ENCODE measurements around the gene LIMK2. TPM values are rescaled to one million over a fixed set of nuclear protein-coding genes. Genes with fewer than 3 reads are reported as not detected.
A peak's percentile ranks its signal among the peaks of the same experiment; 100 is the strongest.

Gene LIMK2
- total RNA-seq, 2 donors from 2014 or later = 390 to 657 TPM

- DNase-seq (ENCODE audit: low spot score) (no peak), ATAC-seq (peak in 1 of 2 donors; percentile 2)
- peak overlapping the region in 1 of 2 donors; percentile 26 for H3K27ac Mint-ChIP-seq
- peaks cover 21% of the 10 kb centered on the region for H3K36me3 Mint-ChIP-seq
- H3K4me3 Mint-ChIP-seq = no peak overlapping the region
- H3K27me3 Mint-ChIP-seq = no peaks in the 10 kb centered on the region
- H3K4me1 Mint-ChIP-seq (ENCODE audit: low read depth in 2 of 2) = peaks cover 17 to 35% of the 10 kb centered on the region in 2 donors
- no peaks in the 10 kb centered on the region for H3K9me3 Mint-ChIP-seq
Measured at GRCh38 chr22:31259798-31260473, 47.8 kb downstream of the LIMK2 start.

DNA sequence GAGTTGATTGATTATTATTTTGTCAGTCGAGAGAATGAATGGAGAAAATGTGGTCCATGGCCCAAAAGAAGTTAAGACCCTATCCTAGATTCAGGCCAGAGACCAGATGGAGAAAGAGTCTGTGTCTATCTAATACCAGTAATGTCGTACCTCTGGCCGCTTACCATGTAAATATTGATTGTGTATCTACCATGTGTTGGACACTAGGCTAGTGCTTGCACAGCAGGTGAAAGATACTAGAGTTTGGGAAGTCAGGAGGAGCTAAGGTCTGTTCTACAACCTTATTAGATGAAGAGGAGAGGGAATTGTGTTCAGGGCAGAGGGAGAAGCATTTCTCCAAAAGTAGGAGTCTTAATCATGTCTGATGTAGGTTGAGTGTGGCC is 48.4 kb downstream of the LIMK2 start:
- no peak overlapping the region for H3K4me3 Mint-ChIP-seq
- no peak for ATAC-seq
- peaks cover 21% of the 10 kb centered on the region for H3K36me3 Mint-ChIP-seq
- H3K4me1 Mint-ChIP-seq (ENCODE audit: low read depth in 2 of 2) = peaks cover 13 to 30% of the 10 kb centered on the region in 2 donors
- H3K9me3 Mint-ChIP-seq = no peaks in the 10 kb centered on the region
- no peak for DNase-seq (ENCODE audit: low spot score)
- H3K27me3 Mint-ChIP-seq = no peaks in the 10 kb centered on the region
- peak overlapping the region in 1 of 2 donors; percentile 26 for H3K27ac Mint-ChIP-seq

DNA sequence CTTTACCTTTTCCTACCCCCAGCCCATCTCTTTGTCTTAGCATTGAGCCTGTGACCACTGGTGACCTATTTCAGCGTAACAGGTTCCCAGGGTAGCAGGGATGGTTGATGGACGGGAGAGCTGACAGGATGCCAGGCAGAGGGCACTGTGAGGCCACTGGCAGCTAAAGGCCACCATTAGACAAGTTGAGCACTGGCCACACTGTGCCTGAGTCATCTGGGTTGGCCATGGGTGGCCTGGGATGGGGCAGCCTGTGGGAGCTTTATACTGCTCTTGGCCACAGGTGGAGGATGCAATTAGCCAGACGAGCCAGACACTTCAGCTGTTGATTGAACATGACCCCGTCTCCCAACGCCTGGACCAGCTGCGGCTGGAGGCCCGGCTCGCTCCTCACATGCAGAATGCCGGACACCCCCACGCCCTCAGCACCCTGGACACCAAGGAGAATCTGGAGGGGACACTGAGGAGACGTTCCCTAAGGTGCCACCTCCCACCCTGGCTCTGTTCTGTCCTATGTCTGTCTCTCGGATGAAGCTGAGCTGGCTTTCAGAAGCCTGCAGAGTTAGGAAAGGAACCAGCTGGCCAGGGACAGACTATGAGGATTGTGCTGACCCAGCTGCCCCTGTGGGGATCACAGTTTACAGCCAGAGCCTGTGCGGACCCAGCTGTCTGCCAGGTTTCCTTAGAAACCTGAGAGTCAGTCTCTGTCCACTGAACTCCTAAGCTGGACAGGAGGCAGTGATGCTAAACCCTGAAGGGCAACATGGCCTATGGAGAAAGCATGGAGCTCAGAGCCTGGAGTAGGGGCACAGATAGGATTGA is 50.4 kb downstream of the LIMK2 start:
- H3K9me3 Mint-ChIP-seq = no peaks in the 10 kb centered on the region
- H3K4me1 Mint-ChIP-seq (ENCODE audit: low read depth in 2 of 2) = peaks cover 6 to 31% of the 10 kb centered on the region in 2 donors
- ATAC-seq = peak in 1 of 2 donors; percentile 6
- no peak for DNase-seq (ENCODE audit: low spot score)
- no peak overlapping the region for H3K4me3 Mint-ChIP-seq
- H3K27me3 Mint-ChIP-seq = no peaks in the 10 kb centered on the region
- H3K27ac Mint-ChIP-seq = peak overlapping the region in 1 of 2 donors; percentile 26
- H3K36me3 Mint-ChIP-seq = peaks cover 20% of the 10 kb centered on the region

- no peak for DNase-seq (ENCODE audit: low spot score)
- no peak for ATAC-seq
- no peaks in the 10 kb centered on the region for H3K27me3 Mint-ChIP-seq
- H3K4me3 Mint-ChIP-seq = no peak overlapping the region
- H3K27ac Mint-ChIP-seq = no peak overlapping the region
- H3K4me1 Mint-ChIP-seq (ENCODE audit: low read depth in 2 of 2) = peaks cover 6 to 40% of the 10 kb centered on the region in 2 donors
- H3K9me3 Mint-ChIP-seq = no peaks in the 10 kb centered on the region
- H3K36me3 Mint-ChIP-seq = peaks cover 23% of the 10 kb centered on the region
Measured at GRCh38 chr22:31263896-31264640, 52.0 kb downstream of the LIMK2 start.

GRCh38 chr22:31268281-31268680 is 56.2 kb downstream of the LIMK2 start:
- Mint-ChIP-seq H3K4me3 (no peak overlapping the region), H3K36me3 (peaks cover 13% of the 10 kb centered on the region), H3K27me3 (no peaks in the 10 kb centered on the region), H3K9me3 (no peaks in the 10 kb centered on the region), H3K4me1 (ENCODE audit: low read depth in 2 of 2) (peaks cover 9 to 53% of the 10 kb centered on the region in 2 donors), H3K27ac (peak overlapping the region in 1 of 2 donors; percentile 85)
- DNase-seq (ENCODE audit: low spot score) = no peak
- ATAC-seq = no peak

GRCh38 chr22:31269892-31270579 is 57.9 kb downstream of the LIMK2 start:
- Mint-ChIP-seq H3K4me3 (no peak overlapping the region), H3K9me3 (no peaks in the 10 kb centered on the region), H3K36me3 (peaks cover 22% of the 10 kb centered on the region), H3K4me1 (ENCODE audit: low read depth in 2 of 2) (peaks cover 9 to 54% of the 10 kb centered on the region in 2 donors), H3K27ac (peak overlapping the region; percentile 3 to 85), H3K27me3 (no peaks in the 10 kb centered on the region)
- DNase-seq (ENCODE audit: low spot score) = no peak
- no peak for ATAC-seq

- DNase-seq (ENCODE audit: low spot score) (no peak), ATAC-seq (no peak)
- Mint-ChIP-seq H3K27me3 (no peaks in the 10 kb centered on the region), H3K27ac (peak overlapping the region; percentile 3 to 85), H3K4me3 (no peak overlapping the region), H3K36me3 (peaks cover 23% of the 10 kb centered on the region), H3K4me1 (ENCODE audit: low read depth in 2 of 2) (peaks cover 9 to 57% of the 10 kb centered on the region in 2 donors), H3K9me3 (no peaks in the 10 kb centered on the region)
Measured at GRCh38 chr22:31271026-31271425, 58.9 kb downstream of the LIMK2 start.

DNA sequence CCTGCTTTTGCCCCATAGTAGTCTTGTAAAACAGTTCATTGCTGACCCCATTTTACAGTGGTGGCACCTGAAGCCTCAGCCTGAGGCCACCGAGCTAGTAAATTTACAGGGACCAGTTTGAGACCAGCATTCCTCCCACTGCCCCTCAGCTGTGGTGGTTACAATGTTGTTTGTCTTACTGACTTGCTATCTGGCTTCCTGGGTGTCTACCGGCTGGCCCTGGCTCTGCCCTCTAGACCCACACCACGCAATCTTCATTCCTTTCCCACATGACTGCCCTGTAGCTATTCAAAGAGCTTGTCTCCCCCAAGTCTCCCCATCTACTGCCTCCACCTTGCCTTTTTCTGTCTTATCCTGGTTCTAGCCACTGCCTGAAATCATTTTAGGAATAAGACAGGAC is 59.4 kb downstream of the LIMK2 start:
- peaks cover 9 to 55% of the 10 kb centered on the region in 2 donors for H3K4me1 Mint-ChIP-seq (ENCODE audit: low read depth in 2 of 2)
- no peaks in the 10 kb centered on the region for H3K9me3 Mint-ChIP-seq
- ATAC-seq (no peak), DNase-seq (ENCODE audit: low spot score) (no peak)
- peaks cover 23% of the 10 kb centered on the region for H3K36me3 Mint-ChIP-seq
- peak overlapping the region; percentile 13 to 85 for H3K27ac Mint-ChIP-seq
- no peaks in the 10 kb centered on the region for H3K27me3 Mint-ChIP-seq
- H3K4me3 Mint-ChIP-seq = no peak overlapping the region

- H3K27me3 Mint-ChIP-seq = no peaks in the 10 kb centered on the region
- no peak overlapping the region for H3K4me3 Mint-ChIP-seq
- H3K27ac Mint-ChIP-seq = peak overlapping the region in 1 of 2 donors; percentile 66
- DNase-seq (ENCODE audit: low spot score) (no peak), ATAC-seq (peak in 1 of 2 donors; percentile 43)
- H3K36me3 Mint-ChIP-seq = peaks cover 20% of the 10 kb centered on the region
- peaks cover 9 to 49% of the 10 kb centered on the region in 2 donors for H3K4me1 Mint-ChIP-seq (ENCODE audit: low read depth in 2 of 2)
- no peaks in the 10 kb centered on the region for H3K9me3 Mint-ChIP-seq
Measured at GRCh38 chr22:31272522-31273446, 60.7 kb downstream of the LIMK2 start.

DNA sequence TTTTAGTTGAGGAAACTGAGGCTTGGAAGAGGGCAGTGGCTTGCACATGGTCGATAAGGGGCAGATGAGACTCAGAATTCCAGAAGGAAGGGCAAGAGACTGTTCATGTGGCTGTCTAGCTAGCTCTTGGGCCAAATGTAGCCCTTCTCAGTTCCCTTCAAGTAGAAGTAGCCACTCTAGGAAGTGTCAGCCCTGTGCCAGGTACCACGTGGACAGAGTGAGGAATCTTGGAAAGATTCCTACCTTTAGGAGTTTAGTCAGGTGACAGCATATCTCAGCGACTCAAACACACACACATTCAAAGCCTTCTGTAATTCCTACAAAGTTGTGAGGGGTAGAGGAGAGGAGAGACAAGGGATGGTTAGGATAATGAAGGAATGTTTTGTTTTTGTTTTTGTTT is 61.9 kb downstream of the LIMK2 start:
- Mint-ChIP-seq H3K36me3 (peaks cover 10% of the 10 kb centered on the region), H3K27me3 (no peaks in the 10 kb centered on the region), H3K9me3 (no peaks in the 10 kb centered on the region), H3K27ac (peak overlapping the region in 1 of 2 donors; percentile 66), H3K4me1 (ENCODE audit: low read depth in 2 of 2) (peaks cover 9 to 41% of the 10 kb centered on the region in 2 donors), H3K4me3 (no peak overlapping the region)
- ATAC-seq (no peak), DNase-seq (ENCODE audit: low spot score) (no peak)

GRCh38 chr22:31275018-31275417 is 62.9 kb downstream of the LIMK2 start:
- Mint-ChIP-seq H3K36me3 (peaks cover 15% of the 10 kb centered on the region), H3K27ac (peak overlapping the region in 1 of 2 donors; percentile 66), H3K27me3 (no peaks in the 10 kb centered on the region), H3K4me1 (ENCODE audit: low read depth in 2 of 2) (peaks cover 4 to 40% of the 10 kb centered on the region in 2 donors), H3K4me3 (no peak overlapping the region), H3K9me3 (no peaks in the 10 kb centered on the region)
- DNase-seq (ENCODE audit: low spot score) (peak; percentile 20), ATAC-seq (no peak)

GRCh38 chr22:31275576-31275975 is 63.5 kb downstream of the LIMK2 start:
- Mint-ChIP-seq H3K27me3 (no peaks in the 10 kb centered on the region), H3K9me3 (no peaks in the 10 kb centered on the region), H3K4me1 (ENCODE audit: low read depth in 2 of 2) (peaks cover 0 to 35% of the 10 kb centered on the region in 2 donors), H3K36me3 (peaks cover 15% of the 10 kb centered on the region), H3K27ac (peak overlapping the region in 1 of 2 donors; percentile 66), H3K4me3 (no peak overlapping the region)
- DNase-seq (ENCODE audit: low spot score) = peak; percentile 5
- no peak for ATAC-seq

Measured in natural killer cell treated with Interleukin-12 subunit alpha and Interleukin-12 subunit beta and Interleukin-15 and Interleukin-18, amount 100 ng/mL, for 72 hours (primary cell).